Calu3 (cell line): ENCODE results near the gene TMEM131L. TPM values are rescaled to one million over a fixed set of nuclear protein-coding genes. Genes with fewer than 3 reads are reported as not detected.

ENCODE experiments used
- BruUV-seq: library from RNA; stranded (reverse); fragments of 400-500 nt; replicated peaks from 2 replicates; lab custom pipeline; 2021; lab: Mats Ljungman, UMichigan
- CTCF ChIA-PET: fragments of 300-600 bp; sonication (Branson Sonifier 250); formaldehyde crosslinking; loops from one replicate; lab custom pipeline; 2022; ENCODE audit warnings: antibody characterized with exemption; lab: Charles Lee
- DNase-seq: peaks from one replicate; pipeline ENCODE4 v3.0.0; 2022
- H3K27ac Mint-ChIP-seq: one replicate; pipeline ENCODE4 v1.8.0; 2022; ENCODE audit warnings: mixed read lengths; ENCODE audit not compliant: unreplicated experiment
- H3K27me3 Mint-ChIP-seq: one replicate; pipeline ENCODE4 v1.8.0; 2022; ENCODE audit warnings: mixed read lengths; ENCODE audit not compliant: unreplicated experiment
- H3K36me3 Mint-ChIP-seq: one replicate; pipeline ENCODE4 v1.8.0; 2022; ENCODE audit warnings: mild to moderate bottlenecking, moderate library complexity, mixed read lengths; ENCODE audit not compliant: insufficient read depth, unreplicated experiment
- H3K4me1 Mint-ChIP-seq: one replicate; pipeline ENCODE4 v1.8.0; 2022; ENCODE audit warnings: mild to moderate bottlenecking, low read depth, mixed read lengths; ENCODE audit not compliant: unreplicated experiment
- H3K4me3 Mint-ChIP-seq: one replicate; pipeline ENCODE4 v1.8.0; 2022; ENCODE audit warnings: mild to moderate bottlenecking, low read depth, moderate library complexity, mixed read lengths; ENCODE audit not compliant: unreplicated experiment
- H3K9me3 Mint-ChIP-seq: one replicate; pipeline ENCODE4 v1.8.0; 2022; ENCODE audit warnings: low read depth, mixed read lengths; ENCODE audit not compliant: unreplicated experiment
- intact Hi-C: fragments of 100-400 bp; cut with micrococcal nuclease; formaldehyde crosslinking; loops from one replicate; pipeline ENCODE4 v1.10.0; 2022; ENCODE audit not compliant: unreplicated experiment
- total RNA-seq: library from RNA; stranded (reverse); gene quantifications from 2 replicates; pipeline ENCODE4 v1.2.3, GENCODE V29; 2022
- TF ChIP-seq, protein P1 (sequence below): fragments of 200-600 bp; IDR thresholded peaks from one replicate; pipeline ENCODE4 v1.8.0; 2022; ENCODE audit warnings: antibody characterized with exemption; ENCODE audit not compliant: unreplicated experiment

The TMEM131L gene
- total RNA-seq, 1 experiment from 2014 or later: 9.4 TPM

DNA sequence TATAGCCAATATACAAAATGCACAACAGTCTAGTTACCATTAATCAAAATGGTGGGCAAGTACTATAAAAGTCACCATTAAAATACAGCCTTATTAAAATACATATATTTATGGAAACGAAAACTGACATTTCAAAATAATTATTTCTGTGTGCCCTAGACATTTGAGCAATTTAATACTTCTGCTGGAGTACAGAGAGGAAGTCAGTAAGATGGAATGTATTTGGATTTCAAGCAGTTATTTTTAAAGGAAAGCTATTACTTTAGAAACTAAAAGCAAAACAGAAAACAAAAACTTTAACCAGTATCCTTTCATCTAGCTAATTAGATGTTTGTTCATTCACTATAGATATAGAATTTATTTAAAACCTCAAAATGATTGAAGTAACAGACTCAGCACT lies 180.1 kb downstream of the TMEM131L start:
- Mint-ChIP-seq H3K27me3 (no peaks in the 10 kb centered on the region), H3K36me3 (no peaks in the 10 kb centered on the region), H3K4me3 (no peak overlapping the region), H3K4me1 (no peaks in the 10 kb centered on the region), H3K27ac (no peak overlapping the region), H3K9me3 (no peaks in the 10 kb centered on the region)
- CTCF ChIA-PET: no interaction called here
- DNase-seq: no peak
- BruUV-seq: no TSS peak
- TF ChIP-seq, protein P1, sequence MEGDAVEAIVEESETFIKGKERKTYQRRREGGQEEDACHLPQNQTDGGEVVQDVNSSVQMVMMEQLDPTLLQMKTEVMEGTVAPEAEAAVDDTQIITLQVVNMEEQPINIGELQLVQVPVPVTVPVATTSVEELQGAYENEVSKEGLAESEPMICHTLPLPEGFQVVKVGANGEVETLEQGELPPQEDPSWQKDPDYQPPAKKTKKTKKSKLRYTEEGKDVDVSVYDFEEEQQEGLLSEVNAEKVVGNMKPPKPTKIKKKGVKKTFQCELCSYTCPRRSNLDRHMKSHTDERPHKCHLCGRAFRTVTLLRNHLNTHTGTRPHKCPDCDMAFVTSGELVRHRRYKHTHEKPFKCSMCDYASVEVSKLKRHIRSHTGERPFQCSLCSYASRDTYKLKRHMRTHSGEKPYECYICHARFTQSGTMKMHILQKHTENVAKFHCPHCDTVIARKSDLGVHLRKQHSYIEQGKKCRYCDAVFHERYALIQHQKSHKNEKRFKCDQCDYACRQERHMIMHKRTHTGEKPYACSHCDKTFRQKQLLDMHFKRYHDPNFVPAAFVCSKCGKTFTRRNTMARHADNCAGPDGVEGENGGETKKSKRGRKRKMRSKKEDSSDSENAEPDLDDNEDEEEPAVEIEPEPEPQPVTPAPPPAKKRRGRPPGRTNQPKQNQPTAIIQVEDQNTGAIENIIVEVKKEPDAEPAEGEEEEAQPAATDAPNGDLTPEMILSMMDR: no peak
- intact Hi-C loops: no loop called here

DNA sequence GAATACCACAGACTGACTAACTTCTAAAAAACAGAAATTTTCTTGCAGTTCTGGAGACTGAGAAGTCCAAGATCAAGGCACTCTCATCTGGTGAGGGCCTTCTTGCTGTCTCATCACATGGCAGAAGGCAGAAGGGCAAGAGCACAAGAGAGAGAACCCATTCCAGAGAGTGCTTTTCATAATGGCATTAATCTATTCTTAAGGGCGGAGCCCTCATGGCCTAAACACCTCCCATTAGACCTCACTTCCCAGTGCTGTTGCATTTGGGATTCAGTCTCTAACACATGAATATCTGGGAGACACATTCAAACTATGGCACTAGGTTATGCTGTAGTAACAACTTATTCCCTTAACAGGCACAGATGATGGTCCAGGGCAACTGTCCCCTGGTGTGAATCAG lies 180.8 kb downstream of the TMEM131L start:
- TF ChIP-seq, protein P1: no peak
- no peaks in the 10 kb centered on the region for H3K9me3 Mint-ChIP-seq
- CTCF ChIA-PET: no interaction called here
- H3K27ac Mint-ChIP-seq: no peak overlapping the region
- no peak for DNase-seq
- no peaks in the 10 kb centered on the region for H3K36me3 Mint-ChIP-seq
- intact Hi-C loops: no loop called here
- no peak overlapping the region for H3K4me3 Mint-ChIP-seq
- no peaks in the 10 kb centered on the region for H3K4me1 Mint-ChIP-seq
- BruUV-seq: no TSS peak
- no peaks in the 10 kb centered on the region for H3K27me3 Mint-ChIP-seq

DNA sequence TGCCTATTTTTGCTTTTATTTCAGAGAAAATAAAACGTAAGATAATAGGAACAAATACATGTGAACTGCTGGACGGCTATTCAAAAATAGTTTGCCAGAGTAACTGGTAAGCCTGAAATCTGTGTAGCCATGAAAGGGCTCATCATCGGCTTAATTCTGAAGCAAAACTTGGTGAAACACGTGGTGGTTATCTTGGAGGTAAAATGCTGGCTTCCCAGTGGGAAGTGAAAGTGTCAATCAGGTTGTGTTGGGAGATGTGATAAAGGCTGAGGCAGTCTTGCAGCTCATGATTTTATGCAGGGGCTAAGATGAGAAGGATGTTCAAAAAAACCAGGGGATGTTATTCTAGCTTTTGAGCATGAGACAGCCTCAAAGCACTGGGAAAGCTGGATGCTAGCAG lies 181.8 kb downstream of the TMEM131L start:
- Mint-ChIP-seq H3K4me3 (no peak overlapping the region), H3K4me1 (no peaks in the 10 kb centered on the region), H3K27ac (no peak overlapping the region), H3K27me3 (no peaks in the 10 kb centered on the region), H3K36me3 (no peaks in the 10 kb centered on the region), H3K9me3 (no peaks in the 10 kb centered on the region)
- intact Hi-C loops: no loop called here
- TF ChIP-seq, protein P1: no peak
- DNase-seq: no peak
- CTCF ChIA-PET: no interaction called here
- no TSS peak for BruUV-seq

DNA sequence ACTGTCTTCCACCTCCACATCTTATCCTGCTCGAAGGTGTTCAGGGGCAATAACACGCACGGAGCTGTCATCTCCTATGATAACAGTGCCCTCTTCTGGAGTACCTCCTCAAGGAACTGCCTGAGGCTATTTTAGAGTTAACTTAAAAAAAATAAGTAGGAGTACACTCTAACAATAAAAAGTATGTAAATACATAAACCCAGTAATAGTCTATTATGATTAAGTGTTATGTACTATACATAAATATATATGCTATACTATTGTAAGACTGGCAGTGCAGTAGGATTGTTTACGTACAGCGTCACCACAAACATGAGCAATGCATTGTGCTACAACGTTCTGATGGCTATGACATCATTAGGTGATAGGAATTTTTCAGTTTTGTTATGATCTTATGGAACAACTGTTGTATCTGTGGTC lies 183.4 kb downstream of the TMEM131L start:
- Mint-ChIP-seq H3K27me3 (no peaks in the 10 kb centered on the region), H3K4me1 (no peaks in the 10 kb centered on the region), H3K27ac (no peak overlapping the region), H3K36me3 (no peaks in the 10 kb centered on the region), H3K4me3 (no peak overlapping the region), H3K9me3 (no peaks in the 10 kb centered on the region)
- TF ChIP-seq, protein P1: no peak
- CTCF ChIA-PET: interaction anchor here (0.6 to 0.8 kb wide), 2 partner anchors 15 to 29 kb away, joined by 3 read pairs; no protein-coding TSS in a partner anchor
- no TSS peak for BruUV-seq
- DNase-seq: no peak
- intact Hi-C loops: no loop called here
